SW480 (cell line): ENCODE measurements around the gene UGT1A1.

Experiments used
- DNase-seq: peaks from one replicate; pipeline ENCODE4 v3.0.0-alpha.2; 2016; ENCODE audit warnings: low spot score

The UGT1A1 gene

GRCh38 chr2:233758141-233758540 lies 1.9 kb upstream of the UGT1A1 start:
- DNase-seq, result no peak

- DNase-seq, result no peak
These were observed 1.2 kb upstream of the UGT1A1 start for GRCh38 chr2:233758849-233759248.

- DNase-seq, result no peak
These were observed 1.1 kb downstream of the UGT1A1 start for GRCh38 chr2:233761040-233761769.

- peak; percentile 79 for DNase-seq
These were observed 4.2 kb downstream of the UGT1A1 start for GRCh38 chr2:233764264-233764663.

- no peak for DNase-seq
These were observed 4.7 kb downstream of the UGT1A1 start for GRCh38 chr2:233764761-233765160.

GRCh38 chr2:233766416-233766815 lies 6.3 kb downstream of the UGT1A1 start:
- DNase-seq, result peak; percentile 78

- DNase-seq, result no peak
These were observed 8.0 kb downstream of the UGT1A1 start for GRCh38 chr2:233768076-233768475.

- no peak for DNase-seq
These were observed 9.2 kb downstream of the UGT1A1 start for GRCh38 chr2:233769260-233769659.

- no peak for DNase-seq
These were observed 12.1 kb downstream of the UGT1A1 start for GRCh38 chr2:233772153-233772552.

- DNase-seq, result no peak
These were observed 12.5 kb downstream of the UGT1A1 start for GRCh38 chr2:233772583-233772982.

- DNase-seq, result no peak
These were observed 13.8 kb downstream of the UGT1A1 start for GRCh38 chr2:233773854-233774253.

GRCh38 chr2:233775414-233775813 lies 15.3 kb downstream of the UGT1A1 start:
- no peak for DNase-seq

GRCh38 chr2:233778030-233778429 lies 18.0 kb downstream of the UGT1A1 start, which contains the start of gene MROH2A:
TSS of gene MROH2A (plus strand) at chr2:233778330. CDS start at chr2:233779359, 1,029 bp downstream.
- DNase-seq, result no peak

GRCh38 chr2:233779722-233780121 lies 19.7 kb downstream of the UGT1A1 start:
- no peak for DNase-seq

- no peak for DNase-seq
These were observed 20.7 kb downstream of the UGT1A1 start for GRCh38 chr2:233780771-233781170.

GRCh38 chr2:233789554-233789953 lies 29.5 kb downstream of the UGT1A1 start:
- no peak for DNase-seq

- DNase-seq, result no peak
These were observed 31.2 kb downstream of the UGT1A1 start for GRCh38 chr2:233791151-233791882.

- DNase-seq, result no peak
These were observed 31.8 kb downstream of the UGT1A1 start for GRCh38 chr2:233791883-233792329.

GRCh38 chr2:233792720-233793119 lies 32.6 kb downstream of the UGT1A1 start:
- DNase-seq, result no peak

- DNase-seq, result no peak
These were observed 33.5 kb downstream of the UGT1A1 start for GRCh38 chr2:233793465-233794127.

GRCh38 chr2:233794128-233794658 lies 34.1 kb downstream of the UGT1A1 start:
- DNase-seq, result no peak

- DNase-seq, result no peak
These were observed 35.7 kb downstream of the UGT1A1 start for GRCh38 chr2:233795735-233796171.
